Activated T-helper 1 cell treated with anti-CD3 and anti-CD28 coated beads, Interleukin-12 subunit alpha, Interleukin-12 subunit beta, Interleukin-2, Interleukin-4 antibody, amounts not matched to agents 30 ng/mL and 10 ng/mL and 1 ng/mL, durations not matched to agents 14 hours and 24 hours and 36 hours (primary cell): ENCODE measurements around the gene RBFOX2. TPM values are rescaled to one million over a fixed set of nuclear protein-coding genes. Genes with fewer than 3 reads are reported as not detected.

Source experiments
- DNase-seq: peaks from one replicate; pipeline ENCODE4 v3.0.0; 2021; ENCODE audit warnings: low spot score
- H3K27ac Mint-ChIP-seq: one replicate; pipeline ENCODE4 v1.8.0; 2021; ENCODE audit warnings: mild to moderate bottlenecking, mixed read lengths
- H3K27me3 Mint-ChIP-seq: one replicate; pipeline ENCODE4 v1.8.0; 2022; ENCODE audit warnings: mild to moderate bottlenecking, moderate library complexity, mixed read lengths; ENCODE audit not compliant: insufficient read depth
- H3K36me3 Mint-ChIP-seq: one replicate; pipeline ENCODE4 v1.8.0; 2021; ENCODE audit warnings: low read depth, mixed read lengths
- H3K4me1 Mint-ChIP-seq: one replicate; pipeline ENCODE4 v1.8.0; 2021; ENCODE audit warnings: low read depth, mixed read lengths
- H3K4me3 Mint-ChIP-seq: one replicate; pipeline ENCODE4 v1.8.0; 2021; ENCODE audit warnings: mild to moderate bottlenecking, moderate library complexity, mixed read lengths
- H3K9me3 Mint-ChIP-seq: one replicate; pipeline ENCODE4 v1.8.0; 2021; ENCODE audit warnings: mixed read lengths
- intact Hi-C: fragments of 100-400 bp; cut with micrococcal nuclease; formaldehyde crosslinking; loops from one replicate; pipeline ENCODE4 v1.15.1; 2024
- total RNA-seq: library from RNA; stranded (reverse); gene quantifications from 2 replicates; pipeline ENCODE4 v1.2.3, GENCODE V29; 2022

Gene RBFOX2
- total RNA-seq, 1 donor from 2014 or later = 3.8 TPM

DNA sequence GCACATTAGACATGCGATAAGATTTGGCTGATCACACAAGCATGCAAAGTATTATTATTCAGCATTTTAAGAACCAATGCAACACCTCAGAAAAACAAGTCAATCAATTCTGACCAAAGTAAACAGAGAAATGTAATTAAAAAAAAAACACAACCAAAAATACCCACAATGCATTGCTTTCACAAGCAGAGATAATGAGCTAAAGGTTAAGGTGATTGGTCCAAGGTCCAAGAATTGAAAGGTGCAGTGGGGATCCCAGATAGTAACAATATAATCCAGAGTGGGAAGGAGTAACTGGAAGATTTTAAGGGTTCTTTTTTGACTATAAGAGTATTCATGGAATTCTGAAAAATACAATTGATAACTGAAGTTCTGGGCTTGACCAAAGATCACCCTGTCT is 271.9 kb downstream of the RBFOX2 start:
- Mint-ChIP-seq H3K4me1 (no peaks in the 10 kb centered on the region), H3K36me3 (no peaks in the 10 kb centered on the region)
- DNase-seq = no peak

DNA sequence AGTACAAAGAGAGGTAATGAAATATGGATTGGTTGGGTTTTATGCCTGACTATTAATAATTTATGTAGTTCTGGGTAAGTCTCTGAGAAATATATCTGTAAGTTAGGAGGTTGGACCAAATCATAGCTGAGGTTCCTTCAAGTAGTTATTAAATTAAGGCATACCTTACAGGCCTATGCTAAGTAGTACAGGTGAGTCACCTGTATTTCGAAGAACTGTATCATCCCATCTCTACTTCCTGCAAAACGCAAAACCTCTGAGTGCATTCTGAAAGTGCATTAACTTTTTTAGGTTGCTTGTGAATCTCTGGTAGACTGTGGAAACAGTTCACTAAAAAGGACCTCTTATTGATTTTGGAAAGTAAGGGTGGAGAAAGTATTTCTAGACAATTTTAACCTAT is 273.9 kb downstream of the RBFOX2 start:
- Mint-ChIP-seq H3K4me3 (no peak overlapping the region), H3K36me3 (no peaks in the 10 kb centered on the region)

More for the DNA sequence above, 271.9 kb downstream of the RBFOX2 start:
- Mint-ChIP-seq H3K4me3 (no peak overlapping the region), H3K9me3 (no peaks in the 10 kb centered on the region), H3K27me3 (peaks cover 7% of the 10 kb centered on the region), H3K27ac (no peak overlapping the region)
- intact Hi-C loops = no loop called here

DNA sequence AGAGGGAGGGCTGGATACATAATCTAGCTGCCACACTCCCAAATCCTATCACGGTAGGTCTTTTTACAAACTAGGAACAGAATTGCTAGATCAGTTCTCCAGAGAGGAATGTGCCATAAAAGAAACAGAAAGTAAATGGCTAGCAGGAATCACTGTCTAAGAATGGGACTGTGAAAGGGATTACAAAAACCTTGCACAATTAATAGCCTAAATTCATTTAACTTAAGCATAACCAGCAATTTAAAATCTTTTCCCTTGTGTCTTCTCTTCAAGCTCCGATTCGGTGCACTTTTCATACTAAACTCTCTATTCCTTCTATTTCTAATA is 275.8 kb downstream of the RBFOX2 start:
- H3K27ac Mint-ChIP-seq = no peak overlapping the region
- H3K36me3 Mint-ChIP-seq = no peaks in the 10 kb centered on the region
- intact Hi-C loops = no loop called here
- H3K4me1 Mint-ChIP-seq = no peaks in the 10 kb centered on the region
- H3K9me3 Mint-ChIP-seq = no peaks in the 10 kb centered on the region
- peaks cover 4% of the 10 kb centered on the region for H3K27me3 Mint-ChIP-seq
- no peak for DNase-seq
- H3K4me3 Mint-ChIP-seq = no peak overlapping the region

More for the DNA sequence above, 273.9 kb downstream of the RBFOX2 start:
- H3K27me3 Mint-ChIP-seq = peaks cover 7% of the 10 kb centered on the region
- H3K4me1 Mint-ChIP-seq = no peaks in the 10 kb centered on the region
- no peak for DNase-seq
- no peak overlapping the region for H3K27ac Mint-ChIP-seq
- H3K9me3 Mint-ChIP-seq = no peaks in the 10 kb centered on the region
- intact Hi-C loops = no loop called here

DNA sequence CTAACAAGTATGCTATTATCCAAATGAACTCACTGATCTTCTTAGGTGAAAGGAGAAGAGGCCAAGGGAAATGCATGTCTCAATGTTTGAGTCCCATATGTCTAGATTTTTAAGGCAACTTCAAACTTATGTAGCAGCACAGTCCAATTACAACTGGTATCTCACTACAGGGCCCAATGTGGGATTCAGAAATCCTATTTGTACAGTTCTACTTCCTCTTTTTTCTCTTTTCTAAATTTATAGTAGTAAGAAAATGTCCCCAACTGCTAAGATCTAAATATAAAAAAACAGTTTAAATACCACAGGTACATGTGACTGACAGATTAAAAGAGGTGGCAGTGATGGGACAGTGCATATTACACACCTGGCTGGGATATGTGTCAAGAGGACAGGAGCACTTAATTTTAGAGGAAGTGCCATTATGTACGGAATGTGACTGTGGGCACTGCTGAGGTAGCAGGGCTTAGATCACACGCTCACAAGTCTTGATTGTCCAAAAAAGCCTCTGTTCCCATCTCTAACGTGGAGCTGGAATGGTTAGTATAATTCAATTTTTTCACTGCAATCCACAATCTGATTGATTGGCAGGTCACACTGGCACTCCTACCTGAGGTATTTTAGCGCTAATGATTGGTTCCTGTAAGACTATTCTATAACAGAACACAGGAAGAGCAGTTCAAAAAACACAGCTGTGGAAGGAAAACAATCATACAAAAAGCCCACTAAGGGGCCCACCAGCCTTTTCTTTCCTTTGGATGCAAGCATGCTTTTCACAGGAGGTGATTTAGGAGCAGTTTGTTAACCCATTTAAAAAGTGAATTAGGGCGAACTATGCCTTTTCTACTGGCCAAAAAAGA is 276.4 kb downstream of the RBFOX2 start:
- Mint-ChIP-seq H3K27me3 (peaks cover 6% of the 10 kb centered on the region), H3K36me3 (no peaks in the 10 kb centered on the region), H3K4me3 (no peak overlapping the region), H3K4me1 (no peaks in the 10 kb centered on the region), H3K9me3 (no peaks in the 10 kb centered on the region), H3K27ac (no peak overlapping the region)
- intact Hi-C loops = no loop called here
- no peak for DNase-seq

DNA sequence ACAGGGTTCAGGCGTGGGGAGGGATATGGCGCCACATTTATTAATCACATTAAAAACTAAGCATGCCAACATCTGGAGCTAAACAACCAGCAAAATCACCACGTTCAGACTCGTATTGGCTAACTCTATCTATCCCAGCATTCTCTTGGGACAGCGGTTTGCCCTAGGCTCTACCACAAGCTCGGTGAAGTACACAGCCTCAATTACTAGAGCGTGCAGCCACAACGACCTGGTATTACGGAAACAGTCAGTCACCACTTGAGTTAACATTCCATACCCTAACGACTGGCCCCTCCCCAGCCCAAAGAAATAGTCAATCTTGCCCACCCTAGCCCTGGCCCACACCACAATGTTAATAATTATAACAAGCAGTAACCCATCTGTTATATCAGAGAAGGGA is 278.8 kb downstream of the RBFOX2 start:
- no peaks in the 10 kb centered on the region for H3K36me3 Mint-ChIP-seq
- H3K9me3 Mint-ChIP-seq = no peaks in the 10 kb centered on the region
- no peak overlapping the region for H3K27ac Mint-ChIP-seq
- intact Hi-C loops = no loop called here
- peaks cover 6% of the 10 kb centered on the region for H3K27me3 Mint-ChIP-seq
- H3K4me3 Mint-ChIP-seq = no peak overlapping the region
- no peak for DNase-seq
- no peaks in the 10 kb centered on the region for H3K4me1 Mint-ChIP-seq

DNA sequence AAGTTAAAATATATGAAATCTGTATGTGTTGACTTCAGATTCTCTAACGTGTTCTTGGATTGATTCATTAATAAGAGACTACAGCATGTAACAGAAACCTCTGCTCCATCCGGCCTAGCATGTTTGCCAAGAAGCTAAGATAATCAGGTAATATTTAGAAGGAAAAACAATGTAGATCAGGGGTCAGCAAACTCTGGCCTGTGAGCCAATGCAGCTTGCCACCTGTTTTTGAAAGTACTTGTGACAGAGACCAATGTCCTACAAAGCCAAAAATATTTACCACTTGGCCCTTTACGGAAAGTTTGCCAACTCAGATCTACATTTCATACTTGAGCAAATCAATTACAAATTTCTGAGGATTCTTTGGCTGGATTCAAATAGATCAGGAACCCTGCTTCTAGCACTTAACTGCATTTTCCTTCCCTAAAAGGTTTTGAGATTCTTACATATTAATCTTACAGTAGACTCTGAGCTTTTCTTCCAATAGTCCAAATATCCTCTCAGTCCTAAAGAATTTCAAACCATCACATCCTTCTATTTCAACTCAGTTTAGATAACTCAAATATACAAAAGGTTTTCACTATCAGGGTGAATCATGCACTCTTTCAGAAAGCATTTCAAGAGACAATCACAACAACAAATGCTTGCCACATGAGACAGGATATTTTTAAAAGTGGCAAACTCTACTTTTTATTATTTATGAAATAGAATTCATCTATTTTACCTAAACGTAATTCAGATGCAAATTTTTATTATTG is 281.5 kb downstream of the RBFOX2 start:
- no peak for DNase-seq
- no peak overlapping the region for H3K27ac Mint-ChIP-seq
- intact Hi-C loops = no loop called here
- no peaks in the 10 kb centered on the region for H3K4me1 Mint-ChIP-seq
- H3K9me3 Mint-ChIP-seq = no peaks in the 10 kb centered on the region
- H3K36me3 Mint-ChIP-seq = no peaks in the 10 kb centered on the region
- H3K27me3 Mint-ChIP-seq = peaks cover 6% of the 10 kb centered on the region
- no peak overlapping the region for H3K4me3 Mint-ChIP-seq

DNA sequence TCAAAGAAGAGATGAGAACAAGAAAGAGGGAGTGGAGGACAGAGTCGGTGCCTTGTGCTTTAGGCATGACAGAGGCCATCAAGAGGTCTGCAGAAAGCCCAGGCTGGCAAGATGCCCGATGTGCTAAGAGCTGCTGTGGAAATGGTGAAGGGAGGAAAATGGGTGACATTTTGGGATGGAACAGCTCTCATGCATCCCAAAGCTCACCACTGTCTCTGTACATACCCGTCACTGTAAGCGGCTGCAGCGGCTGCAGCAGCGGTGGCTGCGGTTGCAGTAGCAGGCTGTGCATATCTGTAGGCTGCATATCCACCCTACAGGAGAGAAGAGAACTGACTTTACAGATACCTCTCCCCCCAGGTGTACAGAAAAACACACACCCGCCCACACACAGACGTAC is 282.4 kb downstream of the RBFOX2 start:
- Mint-ChIP-seq H3K27me3 (peaks cover 6% of the 10 kb centered on the region), H3K27ac (no peak overlapping the region), H3K36me3 (no peaks in the 10 kb centered on the region), H3K4me3 (no peak overlapping the region), H3K9me3 (no peaks in the 10 kb centered on the region), H3K4me1 (no peaks in the 10 kb centered on the region)
- intact Hi-C loops = no loop called here
- DNase-seq = no peak

DNA sequence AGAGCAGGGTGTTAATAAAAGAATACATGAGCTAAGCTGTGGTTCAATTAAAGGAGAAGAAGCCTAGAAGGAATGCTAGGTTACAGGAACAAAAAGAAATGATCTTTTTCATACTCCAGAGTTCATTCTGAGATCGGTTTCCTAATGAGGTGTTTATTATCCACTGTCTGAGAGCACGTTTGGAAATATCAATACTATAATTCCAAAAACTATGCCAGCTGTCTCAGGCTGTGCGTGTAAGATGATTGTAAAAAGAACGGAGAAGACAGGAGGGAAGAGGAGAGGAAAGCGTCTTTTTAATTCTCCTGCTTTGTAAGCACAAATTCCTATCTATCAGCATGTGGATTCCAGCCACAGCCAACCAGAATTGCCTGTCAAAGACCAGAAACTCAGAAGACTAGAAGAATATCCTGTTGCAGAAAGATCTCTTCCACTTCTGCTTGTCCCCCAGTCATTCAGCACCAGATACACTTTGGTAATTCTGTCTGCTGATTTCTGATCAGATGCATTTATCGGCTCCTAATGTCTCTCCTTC is 285.2 kb downstream of the RBFOX2 start:
- H3K4me3 Mint-ChIP-seq = no peak overlapping the region
- H3K36me3 Mint-ChIP-seq = no peaks in the 10 kb centered on the region
- intact Hi-C loops = no loop called here
- peaks cover 9% of the 10 kb centered on the region for H3K27me3 Mint-ChIP-seq
- no peaks in the 10 kb centered on the region for H3K4me1 Mint-ChIP-seq
- no peak for DNase-seq
- H3K9me3 Mint-ChIP-seq = no peaks in the 10 kb centered on the region
- no peak overlapping the region for H3K27ac Mint-ChIP-seq

DNA sequence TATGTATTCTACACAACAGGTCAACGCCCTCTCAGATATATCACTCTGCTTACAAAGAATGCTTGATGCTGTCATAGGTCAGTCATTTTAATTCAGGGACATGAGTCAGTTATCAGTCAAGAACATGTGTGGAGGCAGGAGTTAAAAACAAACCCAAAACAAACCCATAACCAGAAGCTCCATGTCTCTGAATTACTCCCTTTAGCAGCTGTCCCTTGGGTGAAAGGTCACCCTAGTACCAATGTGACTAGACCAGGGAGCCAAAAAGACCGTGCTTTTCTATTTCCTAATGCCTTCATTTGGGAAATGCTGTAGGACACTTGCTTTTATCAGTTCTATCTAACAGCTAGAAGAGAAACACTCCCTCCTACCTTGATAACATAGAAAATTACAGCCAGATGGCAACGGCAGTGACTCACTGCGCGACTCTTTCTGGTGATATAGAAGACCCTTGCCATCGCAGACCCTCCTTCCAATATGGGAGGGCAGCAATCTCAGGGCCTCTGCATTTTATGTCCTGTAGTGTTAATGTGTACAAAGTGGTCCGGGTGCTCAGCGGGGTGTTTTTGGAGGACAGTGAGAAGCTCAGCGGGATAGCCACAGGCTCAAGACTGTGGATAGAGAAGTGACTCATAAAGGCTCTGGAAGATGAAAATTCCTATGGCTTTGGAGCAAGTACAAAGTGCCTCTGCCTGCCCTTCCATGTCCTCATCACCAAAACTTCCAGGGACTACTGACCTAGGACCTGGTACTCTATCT is 286.1 kb downstream of the RBFOX2 start:
- intact Hi-C loops = no loop called here
- H3K9me3 Mint-ChIP-seq = no peaks in the 10 kb centered on the region
- no peaks in the 10 kb centered on the region for H3K4me1 Mint-ChIP-seq
- H3K27me3 Mint-ChIP-seq = peaks cover 9% of the 10 kb centered on the region
- no peaks in the 10 kb centered on the region for H3K36me3 Mint-ChIP-seq
- no peak overlapping the region for H3K27ac Mint-ChIP-seq
- no peak overlapping the region for H3K4me3 Mint-ChIP-seq
- no peak for DNase-seq

DNA sequence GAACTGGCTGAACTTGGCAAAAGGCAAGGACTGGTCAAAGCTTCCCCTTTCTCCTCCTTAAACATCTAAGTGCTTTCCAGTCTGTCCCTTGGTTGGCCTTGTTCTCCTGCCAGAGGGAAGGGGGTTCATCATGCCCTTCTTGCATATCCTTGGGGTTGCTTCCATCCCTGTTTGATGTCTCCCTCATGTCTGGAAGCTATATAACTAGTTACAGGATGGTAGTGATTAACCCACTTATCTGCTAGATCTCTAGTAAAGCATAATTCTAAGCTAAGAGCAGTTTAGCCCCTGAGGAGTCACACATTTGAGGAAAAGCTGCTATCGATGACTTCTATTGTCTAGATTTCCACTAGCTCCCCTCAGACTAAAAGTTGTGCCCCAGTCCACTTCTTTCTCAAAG is 288.0 kb downstream of the RBFOX2 start:
- no peaks in the 10 kb centered on the region for H3K9me3 Mint-ChIP-seq
- no peaks in the 10 kb centered on the region for H3K4me1 Mint-ChIP-seq
- H3K27me3 Mint-ChIP-seq = peaks cover 7% of the 10 kb centered on the region
- H3K4me3 Mint-ChIP-seq = no peak overlapping the region
- intact Hi-C loops = no loop called here
- H3K27ac Mint-ChIP-seq = no peak overlapping the region
- H3K36me3 Mint-ChIP-seq = no peaks in the 10 kb centered on the region
- DNase-seq = no peak

DNA sequence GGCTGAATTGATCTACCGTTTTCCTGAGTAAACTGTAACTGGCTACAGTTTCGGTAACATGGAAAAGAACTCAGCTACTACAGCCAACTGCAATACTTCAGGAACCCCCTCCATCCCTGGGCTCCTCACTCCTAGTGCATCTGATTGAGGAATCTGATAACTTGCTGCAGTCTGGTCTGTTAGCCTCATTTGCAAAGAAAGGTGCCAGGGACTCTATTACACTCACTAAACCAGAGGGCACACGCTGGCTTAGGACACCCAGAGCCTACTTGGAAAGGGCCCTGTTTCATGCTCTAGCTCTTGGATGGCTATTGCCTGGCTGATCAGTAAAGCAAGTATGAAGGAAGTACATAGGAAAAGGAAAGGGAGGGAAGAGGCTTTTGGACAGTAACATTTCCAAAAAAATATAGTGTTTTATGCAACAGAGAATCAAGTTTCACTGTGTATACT is 288.7 kb downstream of the RBFOX2 start:
- H3K4me3 Mint-ChIP-seq = no peak overlapping the region
- H3K9me3 Mint-ChIP-seq = no peaks in the 10 kb centered on the region
- peaks cover 7% of the 10 kb centered on the region for H3K27me3 Mint-ChIP-seq
- H3K4me1 Mint-ChIP-seq = no peaks in the 10 kb centered on the region
- no peak for DNase-seq
- no peak overlapping the region for H3K27ac Mint-ChIP-seq
- H3K36me3 Mint-ChIP-seq = no peaks in the 10 kb centered on the region
- intact Hi-C loops = no loop called here

DNA sequence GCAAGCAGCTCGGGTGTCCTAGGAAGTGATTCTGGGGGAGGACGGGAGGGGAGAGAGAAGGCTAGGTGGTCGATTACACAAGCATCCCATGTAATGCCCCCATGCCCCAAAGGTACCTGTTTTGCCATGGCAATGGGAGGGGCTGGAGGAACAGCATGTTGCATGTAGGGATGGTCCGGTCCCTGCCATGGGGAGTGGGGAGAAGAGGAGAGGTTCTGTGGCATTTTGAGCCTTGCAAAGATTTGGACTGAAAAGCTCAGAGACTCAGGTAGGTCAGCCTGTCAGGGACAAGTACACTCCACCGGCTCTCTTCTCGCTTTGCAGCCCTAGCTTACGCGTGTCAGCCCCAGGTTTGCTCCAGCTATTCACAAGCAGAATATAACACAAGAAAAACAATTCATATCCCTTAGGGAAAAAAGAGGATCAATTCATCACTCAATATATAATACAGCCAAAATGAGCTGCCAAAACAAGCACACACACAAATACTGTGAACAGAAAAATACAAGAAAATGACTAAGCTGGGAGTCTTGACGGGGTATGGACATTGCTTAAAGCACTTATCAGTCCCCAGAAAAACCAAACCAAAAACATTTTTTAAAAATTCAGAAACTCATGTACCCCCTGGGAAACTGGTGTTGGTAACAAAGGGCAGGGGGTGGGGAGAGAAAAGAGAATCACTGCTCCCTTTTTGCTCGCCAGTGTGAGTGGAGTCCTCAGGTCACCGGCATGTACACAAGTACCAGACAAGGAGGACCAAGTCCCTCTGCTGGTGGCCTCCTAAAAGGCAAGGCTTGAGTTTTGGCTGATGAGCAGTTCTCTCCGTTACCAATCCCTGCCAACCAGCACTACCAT is 289.3 kb downstream of the RBFOX2 start:
- Mint-ChIP-seq H3K27ac (no peak overlapping the region), H3K4me3 (no peak overlapping the region), H3K4me1 (no peaks in the 10 kb centered on the region), H3K36me3 (no peaks in the 10 kb centered on the region), H3K9me3 (no peaks in the 10 kb centered on the region), H3K27me3 (peaks cover 7% of the 10 kb centered on the region)
- DNase-seq = no peak
- intact Hi-C loops = no loop called here
